ENCODE measurements around the gene FOXS1. TPM values are rescaled to one million over a fixed set of nuclear protein-coding genes. Genes with fewer than 3 reads are reported as not detected.

FOXS1 gene
- polyA plus RNA-seq, 3 donors = not detected

GRCh38 chr20:31817461-31817860 lies 27.9 kb downstream of the FOXS1 start:
- peaks cover 0 to 2% (median 0%) of the 10 kb centered on the region in 7 donors for H3K9me3 Mint-ChIP-seq
- no peak for DNase-seq
- H3K4me2 ChIP-seq (replicated peaks; ENCODE audit: extremely low read depth, low read length, poor library complexity, severe bottlenecking) = no peak overlapping the region
- H3K27me3 ChIP-seq (ENCODE audit: control insufficient read depth in 2 of 2, insufficient read depth in 2 of 2, low read length in 2 of 2) = peaks cover 0 to 4% of the 10 kb centered on the region in 2 donors
- no peak overlapping the region for H3K9ac ChIP-seq (ENCODE audit: insufficient read depth, low read length, poor library complexity, severe bottlenecking)
- peaks cover 0 to 2% of the 10 kb centered on the region in 2 donors for H3K4me1 ChIP-seq (ENCODE audit: control insufficient read depth in 1 of 2, insufficient read depth in 2 of 2, low read length in 2 of 2)
- no peaks in the 10 kb centered on the region for H3K79me2 ChIP-seq (ENCODE audit: insufficient read depth, low read length)
- H3K27me3 Mint-ChIP-seq (ENCODE audit: low read depth in 3 of 3) = peaks cover 2 to 8% (median 5%) of the 10 kb centered on the region in 3 donors
- intact Hi-C loops (cut with micrococcal nuclease) = no loop called here
- no peak overlapping the region for H3K4me3 ChIP-seq (replicated peaks in 1 of 3; ENCODE audit: low read depth in 2 of 3, low read length in 3 of 3)
- H3K36me3 ChIP-seq (replicated peaks in 1 of 2; ENCODE audit: control insufficient read depth in 1 of 2, insufficient read depth in 2 of 2, low read length in 2 of 2) = no peaks in the 10 kb centered on the region
- H4K20me1 ChIP-seq (ENCODE audit: insufficient read depth, low read length) = no peaks in the 10 kb centered on the region
- no peak overlapping the region for H3K27ac Mint-ChIP-seq
- H3K36me3 Mint-ChIP-seq = no peaks in the 10 kb centered on the region
- H3K27ac ChIP-seq (ENCODE audit: low read depth in 1 of 2, low read length in 2 of 2) = no peak overlapping the region
- no peaks in the 10 kb centered on the region for H3K4me1 Mint-ChIP-seq
- H2AFZ ChIP-seq (ENCODE audit: insufficient read depth, low read depth, low read length, poor library complexity, severe bottlenecking) = no peak overlapping the region
- H3K4me3 Mint-ChIP-seq = no peak overlapping the region
- 96% methylated on average over 4 of the region's 5 CpGs for WGBS (ENCODE audit: insufficient coverage)
- no peaks in the 10 kb centered on the region for H3K9me3 ChIP-seq (replicated peaks in 1 of 2; ENCODE audit: control insufficient read depth in 1 of 2, insufficient read depth in 1 of 2, low read length in 2 of 2)
- TF ChIP-seq CTCF (IDR thresholded peaks at IDR 0.05) = no peak

GRCh38 chr20:31816221-31816620 lies 29.2 kb downstream of the FOXS1 start:
- no peaks in the 10 kb centered on the region for H3K9me3 ChIP-seq (replicated peaks in 1 of 2; ENCODE audit: control insufficient read depth in 1 of 2, insufficient read depth in 1 of 2, low read length in 2 of 2)
- no peak for TF ChIP-seq CTCF (IDR thresholded peaks at IDR 0.05)
- H3K27ac Mint-ChIP-seq = peak overlapping the region in 1 of 7 donors; percentile 57
- H2AFZ ChIP-seq (ENCODE audit: insufficient read depth, low read depth, low read length, poor library complexity, severe bottlenecking) = no peak overlapping the region
- intact Hi-C loops (cut with micrococcal nuclease) = no loop called here
- H3K79me2 ChIP-seq (ENCODE audit: insufficient read depth, low read length) = no peaks in the 10 kb centered on the region
- no peaks in the 10 kb centered on the region for H4K20me1 ChIP-seq (ENCODE audit: insufficient read depth, low read length)
- no peak overlapping the region for H3K4me2 ChIP-seq (replicated peaks; ENCODE audit: extremely low read depth, low read length, poor library complexity, severe bottlenecking)
- H3K9me3 Mint-ChIP-seq = no peaks in the 10 kb centered on the region
- H3K36me3 Mint-ChIP-seq = peaks cover 0 to 3% of the 10 kb centered on the region in 2 donors
- no peak overlapping the region for H3K4me3 Mint-ChIP-seq
- H3K27me3 ChIP-seq (ENCODE audit: control insufficient read depth in 2 of 2, insufficient read depth in 2 of 2, low read length in 2 of 2) = no peaks in the 10 kb centered on the region
- no peaks in the 10 kb centered on the region for H3K4me1 ChIP-seq (ENCODE audit: control insufficient read depth in 1 of 2, insufficient read depth in 2 of 2, low read length in 2 of 2)
- DNase-seq = no peak
- no peak overlapping the region for H3K9ac ChIP-seq (ENCODE audit: insufficient read depth, low read length, poor library complexity, severe bottlenecking)
- H3K4me1 Mint-ChIP-seq = no peaks in the 10 kb centered on the region
- peaks cover 2 to 3% (median 2%) of the 10 kb centered on the region in 3 donors for H3K27me3 Mint-ChIP-seq (ENCODE audit: low read depth in 3 of 3)
- no peak overlapping the region for H3K27ac ChIP-seq (ENCODE audit: low read depth in 1 of 2, low read length in 2 of 2)
- H3K36me3 ChIP-seq (replicated peaks in 1 of 2; ENCODE audit: control insufficient read depth in 1 of 2, insufficient read depth in 2 of 2, low read length in 2 of 2) = no peaks in the 10 kb centered on the region
- no peak overlapping the region for H3K4me3 ChIP-seq (replicated peaks in 1 of 3; ENCODE audit: low read depth in 2 of 3, low read length in 3 of 3)
- WGBS (ENCODE audit: insufficient coverage) = no CpG with 5 or more reads among the region's 5 CpGs

Measured in CD14-positive monocyte (primary cell).